ENCODE measurements around the gene NCAM1.

The NCAM1 gene

DNA sequence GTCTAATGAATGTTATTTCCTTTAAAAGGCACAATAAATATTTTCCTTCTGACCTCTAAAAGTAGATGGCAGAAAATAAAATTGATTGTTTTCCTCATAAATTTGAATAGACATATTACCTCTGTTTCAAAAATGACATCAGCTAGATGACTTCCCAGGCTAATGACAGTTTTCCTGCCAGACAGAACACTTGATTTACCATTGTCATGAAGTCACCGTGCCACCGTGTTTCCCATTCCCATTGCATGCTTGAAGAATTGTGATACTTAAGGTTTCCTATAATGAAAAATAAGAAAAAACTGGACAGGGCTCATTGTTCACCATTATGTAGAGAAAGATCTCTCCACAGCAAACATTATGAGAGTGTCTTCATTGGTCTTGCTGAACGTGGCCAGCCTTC is 151.1 kb downstream of the NCAM1 start:
- no peak for DNase-seq (ENCODE audit: low read depth)
- no peak overlapping the region for H3K4me3 ChIP-seq (ENCODE audit: low read length)
- TF ChIP-seq, protein P1, sequence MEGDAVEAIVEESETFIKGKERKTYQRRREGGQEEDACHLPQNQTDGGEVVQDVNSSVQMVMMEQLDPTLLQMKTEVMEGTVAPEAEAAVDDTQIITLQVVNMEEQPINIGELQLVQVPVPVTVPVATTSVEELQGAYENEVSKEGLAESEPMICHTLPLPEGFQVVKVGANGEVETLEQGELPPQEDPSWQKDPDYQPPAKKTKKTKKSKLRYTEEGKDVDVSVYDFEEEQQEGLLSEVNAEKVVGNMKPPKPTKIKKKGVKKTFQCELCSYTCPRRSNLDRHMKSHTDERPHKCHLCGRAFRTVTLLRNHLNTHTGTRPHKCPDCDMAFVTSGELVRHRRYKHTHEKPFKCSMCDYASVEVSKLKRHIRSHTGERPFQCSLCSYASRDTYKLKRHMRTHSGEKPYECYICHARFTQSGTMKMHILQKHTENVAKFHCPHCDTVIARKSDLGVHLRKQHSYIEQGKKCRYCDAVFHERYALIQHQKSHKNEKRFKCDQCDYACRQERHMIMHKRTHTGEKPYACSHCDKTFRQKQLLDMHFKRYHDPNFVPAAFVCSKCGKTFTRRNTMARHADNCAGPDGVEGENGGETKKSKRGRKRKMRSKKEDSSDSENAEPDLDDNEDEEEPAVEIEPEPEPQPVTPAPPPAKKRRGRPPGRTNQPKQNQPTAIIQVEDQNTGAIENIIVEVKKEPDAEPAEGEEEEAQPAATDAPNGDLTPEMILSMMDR (conservative IDR thresholded peaks at IDR 0.05; ENCODE audit: low read depth, low read length) = no peak

DNA sequence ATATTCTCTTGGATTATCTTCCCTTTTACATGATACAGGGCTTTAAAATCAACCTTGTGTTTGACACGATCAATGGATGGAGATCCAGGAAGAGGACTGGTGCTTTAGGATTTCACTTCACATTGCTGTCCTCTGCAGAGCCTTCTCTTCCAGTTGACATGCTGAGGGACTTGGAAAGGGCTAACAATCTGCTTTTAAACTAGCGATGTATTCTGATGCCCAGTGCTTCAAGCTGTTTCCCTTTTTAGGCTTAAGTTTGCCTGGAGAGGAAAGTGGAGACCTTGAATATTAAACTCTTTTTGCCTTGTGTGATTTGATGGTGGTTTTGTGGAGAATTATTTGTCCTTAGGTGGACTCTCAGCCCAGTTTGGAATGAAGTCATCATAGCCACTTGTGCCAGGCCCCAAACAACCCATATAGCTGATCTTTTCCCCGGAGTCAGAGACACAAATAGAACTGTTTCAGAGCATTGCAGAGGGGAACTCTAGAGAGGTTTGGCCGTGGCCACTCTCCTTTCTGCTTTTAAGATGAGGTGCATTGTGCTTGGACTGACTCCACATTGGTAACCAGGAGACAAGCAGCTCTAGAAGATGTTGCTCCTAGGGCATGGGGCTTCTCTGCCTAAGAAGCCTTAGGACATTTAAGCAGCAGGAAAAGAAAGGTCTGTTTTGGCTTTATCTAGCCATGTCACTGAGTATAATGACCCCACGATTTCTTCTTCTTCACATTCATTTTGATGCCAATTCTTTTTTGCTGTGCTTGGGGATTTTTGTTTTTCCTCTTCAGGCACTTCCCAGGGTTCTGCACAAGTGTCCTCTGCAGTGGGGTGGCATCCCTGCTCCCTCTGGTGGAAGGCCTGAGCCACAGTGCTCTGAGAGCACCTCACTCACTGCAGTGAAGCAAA is 152.8 kb downstream of the NCAM1 start:
- DNase-seq (ENCODE audit: low read depth) = peak; percentile 7
- TF ChIP-seq, protein P1 (conservative IDR thresholded peaks at IDR 0.05; ENCODE audit: low read depth, low read length) = peak; percentile 93

DNA sequence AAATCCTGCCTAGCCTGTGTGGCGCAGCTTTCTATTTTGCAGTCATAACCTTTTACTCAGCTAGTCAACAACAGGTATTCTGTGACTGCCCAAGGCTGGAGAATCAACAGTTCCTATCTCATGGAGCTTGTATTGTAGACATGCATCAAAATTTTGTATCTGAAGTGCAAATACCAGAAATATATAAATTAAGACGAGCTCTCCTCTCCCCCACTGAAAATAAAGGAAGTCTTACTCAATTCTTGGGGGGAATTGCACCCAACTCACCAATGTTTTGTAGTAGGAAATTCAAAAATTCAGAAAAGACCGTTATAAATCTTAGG is 153.4 kb downstream of the NCAM1 start:
- no peak for DNase-seq (ENCODE audit: low read depth)
- TF ChIP-seq, protein P1 (conservative IDR thresholded peaks at IDR 0.05; ENCODE audit: low read depth, low read length) = no peak
- H3K4me3 ChIP-seq (ENCODE audit: low read length) = no peak overlapping the region

More for the DNA sequence above, 152.8 kb downstream of the NCAM1 start:
- no peak overlapping the region for H3K4me3 ChIP-seq (ENCODE audit: low read length)

- no peak overlapping the region for H3K4me3 ChIP-seq (ENCODE audit: low read length)
- TF ChIP-seq, protein P1 (conservative IDR thresholded peaks at IDR 0.05; ENCODE audit: low read depth, low read length) = no peak
- DNase-seq (ENCODE audit: low read depth) = no peak
Measured at GRCh38 chr11:113118104-113118503, 156.9 kb downstream of the NCAM1 start.

GRCh38 chr11:113119074-113119473 is 157.9 kb downstream of the NCAM1 start:
- TF ChIP-seq, protein P1 (conservative IDR thresholded peaks at IDR 0.05; ENCODE audit: low read depth, low read length) = no peak
- DNase-seq (ENCODE audit: low read depth) = no peak
- no peak overlapping the region for H3K4me3 ChIP-seq (ENCODE audit: low read length)

DNA sequence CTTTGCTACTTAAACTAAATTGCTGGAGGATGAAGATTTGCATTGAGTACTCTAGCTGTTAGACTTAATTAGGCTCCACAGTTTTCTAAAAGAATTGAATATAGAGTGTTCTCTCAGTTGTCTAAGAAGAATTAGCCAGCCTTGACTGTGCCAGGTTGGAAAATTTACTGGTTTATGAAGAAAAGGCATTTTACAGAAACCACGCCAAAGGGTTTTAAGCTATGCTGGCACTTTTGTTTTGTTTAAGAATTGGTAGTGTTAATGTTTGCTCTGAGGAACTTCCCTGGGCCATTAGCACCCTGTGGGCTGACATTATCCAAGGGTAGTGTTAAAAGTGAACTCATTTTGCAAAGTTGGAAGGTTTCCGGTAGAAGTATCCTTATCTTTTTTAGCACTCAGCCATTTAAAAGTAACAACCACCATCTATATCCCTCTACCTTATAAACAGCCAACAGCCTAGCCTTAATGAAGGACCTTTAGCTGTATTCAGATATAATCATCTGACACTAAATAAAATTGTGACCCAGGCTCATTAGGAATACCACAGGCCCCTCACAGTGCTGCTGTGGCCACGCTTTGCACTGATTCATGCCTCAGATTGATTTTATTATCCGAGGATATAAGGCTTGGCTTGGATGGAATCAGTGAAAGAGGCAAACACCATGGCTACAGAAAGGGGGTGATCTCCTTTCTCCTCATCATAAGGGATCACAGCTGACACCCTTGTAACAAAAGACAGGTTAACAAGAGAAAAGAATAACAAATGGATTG is 158.9 kb downstream of the NCAM1 start:
- TF ChIP-seq, protein P1 (conservative IDR thresholded peaks at IDR 0.05; ENCODE audit: low read depth, low read length) = no peak
- no peak overlapping the region for H3K4me3 ChIP-seq (ENCODE audit: low read length)
- DNase-seq (ENCODE audit: low read depth) = no peak
